Muscle of leg (tissue), 11 donors: ENCODE data around the gene TMEM81. TPM values are rescaled to one million over a fixed set of nuclear protein-coding genes. Genes with fewer than 3 reads are reported as not detected.

ENCODE experiments used
- DNase-seq: peaks from one replicate; pipeline ENCODE4 v3.0.0; 2013
- H3K27ac ChIP-seq: one replicate; pipeline ENCODE4 v1.5.1; 2013; ENCODE audit warnings: mild to moderate bottlenecking, low read length, control low read depth
- H3K27me3 ChIP-seq: one replicate; pipeline ENCODE4 v1.6.1; 2013; ENCODE audit warnings: low read length; ENCODE audit not compliant: control insufficient read depth, insufficient read depth
- H3K36me3 ChIP-seq: one replicate; pipeline ENCODE4 v1.6.1; 2013; ENCODE audit warnings: low read length; ENCODE audit not compliant: control insufficient read depth, insufficient read depth
- H3K4me1 ChIP-seq: one replicate; pipeline ENCODE4 v1.6.1; 2013; ENCODE audit warnings: low read length; ENCODE audit not compliant: control insufficient read depth, insufficient read depth
- H3K4me3 ChIP-seq: one replicate; pipeline ENCODE4 v1.5.1; 2013; ENCODE audit warnings: low read length, control low read depth
- H3K9me3 ChIP-seq: replicated peaks from 2 replicates; pipeline ENCODE4 v1.6.1; 2013; ENCODE audit warnings: low read depth, low read length; ENCODE audit not compliant: control insufficient read depth
- WGBS: methylation state at CpG from one replicate; pipeline ENCODE4 v1.1.5; 2013; ENCODE audit warnings: missing lambda C conversion rate; ENCODE audit not compliant: insufficient coverage; 5-methylcytosine and 5-hydroxymethylcytosine counted together
- polyA plus RNA-seq, 8 donors: library from polyadenylated mRNA; unstranded; fragments of 120-200 nt; gene quantifications; one replicate each; pipeline versions ENCODE4 v1.2.1 to v1.2.3, GENCODE V29; 2013; ENCODE audit warnings: inconsistent platforms in 1 of 8, low replicate concordance in 1 of 8; ENCODE audit not compliant: insufficient read length in 8 of 8, insufficient read depth in 1 of 8
- total RNA-seq: library from RNA; stranded (reverse); fragments of 120-200 nt; gene quantifications from one replicate; pipeline ENCODE4 v1.2.4, GENCODE V29; 2013

Gene TMEM81
- total and polyA plus RNA-seq, 9 donors: 1.5 to 3.3 (median 2.2) TPM

DNA sequence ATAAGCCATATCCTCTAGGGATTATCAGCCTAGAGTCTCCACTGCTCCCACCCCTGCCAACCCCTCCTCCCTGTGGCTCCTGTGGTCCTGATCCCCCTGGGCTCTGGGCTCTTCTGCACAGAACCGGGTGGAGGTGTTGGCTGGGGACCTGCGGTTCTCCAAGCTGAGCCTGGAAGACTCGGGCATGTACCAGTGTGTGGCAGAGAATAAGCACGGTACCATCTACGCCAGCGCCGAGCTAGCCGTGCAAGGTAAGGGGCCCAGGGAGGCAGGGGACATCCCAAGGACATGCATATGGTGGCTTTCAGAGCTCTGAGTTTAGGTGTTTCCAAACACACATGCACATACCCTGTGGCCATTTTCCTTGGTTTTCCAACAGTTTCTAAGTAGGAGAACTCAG, 21.9 kb downstream of the TMEM81 start:
- Histone ChIP-seq H3K4me3 (no peak overlapping the region), H3K9me3 (no peaks in the 10 kb centered on the region), H3K4me1 (peaks cover 4% of the 10 kb centered on the region), H3K36me3 (no peaks in the 10 kb centered on the region), H3K27me3 (peaks cover 2% of the 10 kb centered on the region), H3K27ac (no peak overlapping the region)
- no peak for DNase-seq
- 90% methylated on average over 8 of the region's 8 CpGs for WGBS

DNA sequence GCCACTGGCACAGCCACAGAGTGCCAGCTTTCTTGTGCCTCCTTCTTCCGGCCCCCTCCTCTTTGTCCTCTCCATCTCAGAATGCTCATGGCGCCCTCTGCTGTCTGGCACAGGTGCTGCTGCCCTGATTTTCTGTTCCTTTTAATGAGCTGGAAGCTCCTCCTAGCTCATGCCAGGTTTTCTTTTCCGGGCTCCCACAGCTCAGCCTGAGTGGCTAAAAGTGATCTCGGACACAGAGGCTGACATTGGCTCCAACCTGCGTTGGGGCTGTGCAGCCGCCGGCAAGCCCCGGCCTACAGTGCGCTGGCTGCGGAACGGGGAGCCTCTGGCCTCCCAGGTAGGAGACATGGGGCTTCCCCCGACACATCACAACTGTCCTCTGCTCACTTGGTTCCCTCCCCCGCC, 22.6 kb downstream of the TMEM81 start:
- Histone ChIP-seq H3K4me3 (no peak overlapping the region), H3K36me3 (no peaks in the 10 kb centered on the region), H3K27me3 (peaks cover 2% of the 10 kb centered on the region), H3K4me1 (peaks cover 4% of the 10 kb centered on the region), H3K27ac (no peak overlapping the region), H3K9me3 (no peaks in the 10 kb centered on the region)
- 29% methylated on average over 13 of the region's 13 CpGs for WGBS
- peak; percentile 83 for DNase-seq

DNA sequence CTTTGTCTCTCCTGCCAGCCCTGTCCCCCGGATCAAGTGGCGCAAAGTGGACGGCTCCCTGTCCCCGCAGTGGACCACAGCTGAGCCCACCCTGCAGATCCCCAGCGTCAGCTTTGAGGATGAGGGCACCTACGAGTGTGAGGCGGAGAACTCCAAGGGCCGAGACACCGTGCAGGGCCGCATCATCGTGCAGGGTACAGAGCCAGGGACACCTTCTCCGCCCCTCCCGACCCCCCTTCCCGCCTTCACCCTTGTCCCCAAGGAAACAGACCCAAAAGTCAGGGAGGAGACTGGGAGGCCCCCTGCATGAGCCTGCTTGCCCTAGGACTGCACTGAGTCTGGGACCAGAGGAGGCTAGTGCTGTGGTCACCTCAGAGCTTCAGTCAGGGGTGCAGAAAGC, 23.0 kb downstream of the TMEM81 start:
- peaks cover 2% of the 10 kb centered on the region for H3K27me3 ChIP-seq
- no peak overlapping the region for H3K4me3 ChIP-seq
- no peak for DNase-seq
- H3K4me1 ChIP-seq: peaks cover 4% of the 10 kb centered on the region
- no peak overlapping the region for H3K27ac ChIP-seq
- 81% methylated on average over 9 of the region's 14 CpGs for WGBS
- H3K9me3 ChIP-seq: no peaks in the 10 kb centered on the region
- no peaks in the 10 kb centered on the region for H3K36me3 ChIP-seq

DNA sequence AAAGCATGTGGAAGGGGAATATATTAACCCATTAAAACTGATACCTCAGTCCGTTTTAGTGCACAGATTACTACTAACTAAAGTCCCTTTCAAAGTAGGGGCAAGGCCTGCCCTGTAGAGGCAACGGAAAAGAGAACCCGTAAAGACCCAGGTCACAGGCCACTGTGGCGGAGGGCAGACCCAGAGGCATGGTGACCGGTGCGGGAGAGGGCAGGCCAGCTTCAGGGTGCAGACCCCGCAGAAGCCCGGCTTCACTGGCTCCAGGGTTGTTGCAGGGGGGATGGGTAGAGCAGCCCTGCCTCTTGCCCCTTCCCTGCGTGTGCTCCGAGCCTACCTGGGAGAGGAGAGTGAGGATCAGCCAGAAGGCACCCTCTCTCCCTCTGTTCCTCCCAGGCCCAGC, 23.5 kb downstream of the TMEM81 start:
- no peak for DNase-seq
- Histone ChIP-seq H3K4me3 (no peak overlapping the region), H3K27me3 (peaks cover 2% of the 10 kb centered on the region), H3K36me3 (no peaks in the 10 kb centered on the region), H3K9me3 (no peaks in the 10 kb centered on the region), H3K4me1 (peaks cover 4% of the 10 kb centered on the region), H3K27ac (no peak overlapping the region)
- WGBS: 93% methylated on average over 3 of the region's 10 CpGs

DNA sequence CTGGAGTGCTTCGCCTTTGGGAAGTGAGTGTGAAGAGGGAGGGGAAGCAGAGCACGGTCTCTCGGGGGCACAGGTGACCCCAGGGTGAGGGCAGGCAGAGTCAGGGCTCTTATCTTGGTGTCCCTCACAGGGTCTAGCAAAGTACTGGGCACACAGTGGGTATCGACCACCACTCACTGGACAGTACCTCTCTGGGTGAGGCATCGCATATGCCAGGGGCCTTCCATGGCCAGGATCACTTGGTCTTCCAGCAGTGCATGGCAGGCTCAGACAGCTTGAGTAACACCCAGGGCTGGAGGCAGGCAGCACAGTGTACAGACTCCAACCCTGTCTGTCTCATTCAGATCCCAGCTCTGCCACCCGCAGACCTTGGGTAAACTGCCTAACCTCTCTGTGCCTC, 24.6 kb downstream of the TMEM81 start:
- Histone ChIP-seq H3K4me1 (peaks cover 4% of the 10 kb centered on the region), H3K27ac (no peak overlapping the region), H3K4me3 (no peak overlapping the region), H3K36me3 (no peaks in the 10 kb centered on the region), H3K27me3 (peaks cover 2% of the 10 kb centered on the region), H3K9me3 (no peaks in the 10 kb centered on the region)
- DNase-seq: no peak
- WGBS: 95% methylated on average over 5 of the region's 6 CpGs

DNA sequence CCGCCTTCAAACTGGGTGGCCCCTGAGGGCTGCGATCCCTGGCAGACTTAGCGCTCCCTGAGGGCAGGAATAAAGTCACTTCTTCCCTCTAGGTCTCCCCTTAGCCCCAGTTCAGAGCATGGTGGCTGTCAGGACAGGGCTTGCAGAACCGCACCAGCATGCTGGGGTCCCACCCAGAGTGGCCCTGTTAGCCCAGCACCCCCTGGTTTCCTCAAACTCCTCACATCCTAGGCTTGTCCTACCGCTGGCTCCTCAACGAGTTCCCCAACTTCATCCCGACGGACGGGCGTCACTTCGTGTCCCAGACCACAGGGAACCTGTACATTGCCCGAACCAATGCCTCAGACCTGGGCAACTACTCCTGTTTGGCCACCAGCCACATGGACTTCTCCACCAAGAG, 25.4 kb downstream of the TMEM81 start:
- H3K9me3 ChIP-seq: no peaks in the 10 kb centered on the region

DNA sequence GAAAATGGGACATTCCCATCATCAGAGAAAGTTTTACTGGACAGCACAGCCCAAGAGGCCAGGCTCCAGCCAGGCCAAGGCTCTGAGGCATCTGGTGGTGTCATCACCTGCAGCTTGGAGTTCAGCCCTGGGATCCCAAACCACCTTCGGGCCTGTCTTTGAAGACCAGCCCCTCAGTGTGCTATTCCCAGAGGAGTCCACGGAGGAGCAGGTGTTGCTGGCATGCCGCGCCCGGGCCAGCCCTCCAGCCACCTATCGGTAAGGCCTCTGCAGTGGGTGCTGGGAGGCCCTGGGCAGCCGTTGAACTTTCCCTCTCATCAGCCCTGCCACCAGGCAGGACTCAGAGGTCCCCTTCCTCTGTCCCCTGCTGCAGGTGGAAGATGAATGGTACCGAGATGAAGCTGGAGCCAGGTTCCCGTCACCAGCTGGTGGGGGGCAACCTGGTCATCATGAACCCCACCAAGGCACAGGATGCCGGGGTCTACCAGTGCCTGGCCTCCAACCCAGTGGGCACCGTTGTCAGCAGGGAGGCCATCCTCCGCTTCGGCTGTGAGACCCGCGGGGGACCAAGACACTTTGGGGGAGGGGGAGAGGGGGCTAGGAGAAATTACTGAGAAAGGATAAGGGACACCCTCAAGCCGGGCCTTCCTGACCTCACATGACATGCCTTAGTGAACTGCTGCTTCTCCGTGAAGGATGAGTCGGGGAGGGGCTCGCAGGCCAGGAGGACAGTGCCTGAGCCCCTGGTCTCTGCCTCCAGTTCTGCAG, 26.3 kb downstream of the TMEM81 start:
- no peak for DNase-seq
- no peaks in the 10 kb centered on the region for H3K36me3 ChIP-seq
- peaks cover 4% of the 10 kb centered on the region for H3K4me1 ChIP-seq
- 81% methylated on average over 18 of the region's 19 CpGs for WGBS
- H3K27ac ChIP-seq: no peak overlapping the region
- H3K4me3 ChIP-seq: no peak overlapping the region
- peaks cover 3% of the 10 kb centered on the region for H3K27me3 ChIP-seq
- no peaks in the 10 kb centered on the region for H3K9me3 ChIP-seq

More for the DNA sequence above, 25.4 kb downstream of the TMEM81 start:
- DNase-seq: no peak
- Histone ChIP-seq H3K27me3 (peaks cover under 1% of the 10 kb centered on the region), H3K36me3 (no peaks in the 10 kb centered on the region), H3K4me3 (no peak overlapping the region), H3K4me1 (peaks cover 4% of the 10 kb centered on the region), H3K27ac (no peak overlapping the region)
- WGBS: 88% methylated on average over 12 of the region's 12 CpGs

GRCh38 chr1:205056956-205057568, 27.2 kb downstream of the TMEM81 start:
- H3K36me3 ChIP-seq: no peaks in the 10 kb centered on the region
- H3K9me3 ChIP-seq: no peaks in the 10 kb centered on the region
- no peak overlapping the region for H3K4me3 ChIP-seq
- peaks cover 4% of the 10 kb centered on the region for H3K4me1 ChIP-seq
- WGBS: 68% methylated on average over 3 of the region's 6 CpGs
- H3K27ac ChIP-seq: no peak overlapping the region
- no peak for DNase-seq
- H3K27me3 ChIP-seq: peaks cover 11% of the 10 kb centered on the region

DNA sequence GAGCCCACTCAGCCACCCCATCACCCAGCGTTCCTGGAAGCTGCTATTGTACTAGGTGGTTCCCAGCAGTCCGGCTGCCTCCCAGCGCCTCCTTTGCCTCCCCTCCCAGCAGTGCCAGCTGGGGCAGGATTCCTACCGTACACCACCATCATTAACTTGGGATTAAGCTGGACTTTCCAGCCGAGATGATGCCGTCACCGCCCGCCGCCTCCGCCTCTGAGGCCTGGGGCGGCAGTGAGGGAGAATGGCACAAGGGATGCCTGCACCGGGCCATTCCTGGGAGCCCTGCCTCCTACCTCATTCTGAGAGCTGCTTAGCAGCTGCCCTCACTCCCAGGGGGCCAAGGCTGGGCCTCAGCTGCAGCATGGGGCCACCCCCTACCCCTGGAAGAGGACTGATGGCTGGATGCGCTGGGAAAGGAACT, 28.1 kb downstream of the TMEM81 start:
- Histone ChIP-seq H3K27ac (no peak overlapping the region), H3K4me1 (no peaks in the 10 kb centered on the region), H3K4me3 (no peak overlapping the region), H3K36me3 (no peaks in the 10 kb centered on the region), H3K27me3 (peaks cover 16% of the 10 kb centered on the region), H3K9me3 (no peaks in the 10 kb centered on the region)
- no peak for DNase-seq
- 56% methylated on average over 5 of the region's 13 CpGs for WGBS

DNA sequence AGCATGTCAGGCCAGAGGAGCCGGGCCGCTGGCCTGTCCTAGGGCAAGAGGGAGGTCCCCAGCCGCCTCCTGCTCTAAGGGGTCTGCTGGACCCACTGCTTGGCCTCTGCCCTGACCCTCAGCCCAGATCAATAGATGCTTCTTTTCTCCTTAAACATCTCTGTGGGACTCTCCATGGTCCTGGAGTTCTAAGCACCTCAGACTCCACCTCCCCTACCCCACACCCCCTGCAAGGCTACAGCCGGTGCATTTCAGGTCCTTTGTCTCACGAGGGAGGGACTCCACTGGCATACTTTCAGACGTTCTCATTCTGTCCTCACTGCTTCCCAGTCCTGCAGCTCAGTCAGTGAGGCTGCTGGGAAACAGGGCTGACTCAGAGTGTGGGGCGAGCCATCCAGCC, 30.2 kb downstream of the TMEM81 start:
- Histone ChIP-seq H3K27ac (no peak overlapping the region), H3K36me3 (no peaks in the 10 kb centered on the region), H3K4me3 (no peak overlapping the region), H3K27me3 (peaks cover 21% of the 10 kb centered on the region), H3K9me3 (no peaks in the 10 kb centered on the region), H3K4me1 (no peaks in the 10 kb centered on the region)
- 41% methylated on average over 6 of the region's 7 CpGs for WGBS
- DNase-seq: no peak
